NCI-H526 (cell line): ENCODE measurements around the gene TRAF3.
"Not testable (repeated sequence)": the region's sequence is repeated elsewhere in the genome, so short reads cannot be mapped to it uniquely, and the experiment has no call there.

Experiments used
- DNase-seq, 2 experiments: peaks; one replicate each; lab custom pipeline; 2025; lab: John Stamatoyannopoulos, UW

Gene TRAF3

GRCh38 chr14:102889615-102890014 is 112.4 kb downstream of the TRAF3 start:
- no peak for DNase-seq

GRCh38 chr14:102891111-102891510 is 113.9 kb downstream of the TRAF3 start:
- DNase-seq = no peak

- no peak for DNase-seq
Observed at GRCh38 chr14:102891556-102891955, 114.3 kb downstream of the TRAF3 start.

- DNase-seq = no peak
Observed at GRCh38 chr14:102892651-102893050, 115.4 kb downstream of the TRAF3 start.

- DNase-seq = no peak
Observed at GRCh38 chr14:102893452-102893851, 116.2 kb downstream of the TRAF3 start.

- not testable (repeated sequence) for DNase-seq
Observed at GRCh38 chr14:102896735-102897134, 119.5 kb downstream of the TRAF3 start.

- no peak for DNase-seq
Observed at GRCh38 chr14:102897299-102898027, 120.2 kb downstream of the TRAF3 start.

- no peak for DNase-seq
Observed at GRCh38 chr14:102898298-102898697, 121.0 kb downstream of the TRAF3 start.

GRCh38 chr14:102898776-102899515 is 121.7 kb downstream of the TRAF3 start:
- no peak for DNase-seq

- DNase-seq = no peak
Observed at GRCh38 chr14:102899516-102899900, 122.3 kb downstream of the TRAF3 start.

- no peak for DNase-seq
Observed at GRCh38 chr14:102900631-102901571, 123.7 kb downstream of the TRAF3 start.

GRCh38 chr14:102901633-102902032 is 124.4 kb downstream of the TRAF3 start:
- no peak for DNase-seq

GRCh38 chr14:102902086-102902485 is 124.8 kb downstream of the TRAF3 start:
- DNase-seq = no peak

GRCh38 chr14:102902523-102903247 is 125.4 kb downstream of the TRAF3 start:
- DNase-seq = no peak

GRCh38 chr14:102903248-102903888 is 126.1 kb downstream of the TRAF3 start:
- no peak for DNase-seq

GRCh38 chr14:102903889-102904512 is 126.8 kb downstream of the TRAF3 start:
- DNase-seq = no peak

- DNase-seq = no peak
Observed at GRCh38 chr14:102905116-102906108, 128.2 kb downstream of the TRAF3 start.

- DNase-seq = no peak
Observed at GRCh38 chr14:102906616-102907302, 129.5 kb downstream of the TRAF3 start.

GRCh38 chr14:102907303-102907844 is 130.1 kb downstream of the TRAF3 start:
- no peak for DNase-seq
